Lower leg skin (tissue), 4 donors: ENCODE data around the gene USP16. TPM values are rescaled to one million over a fixed set of nuclear protein-coding genes. Genes with fewer than 3 reads are reported as not detected.
A peak's percentile ranks its signal among the peaks of the same experiment; 100 is the strongest.
"Not testable (repeated sequence)": the region's sequence is repeated elsewhere in the genome, so short reads cannot be mapped to it uniquely, and the experiment has no call there.

Experiments
- DNase-seq, 2 donors: peaks; one replicate each; pipeline ENCODE4 v3.0.0-alpha.2; 2019; ENCODE audit warnings: low spot score in 2 of 2
- H3K4me3 ChIP-seq: fragments of 200-600 bp; sonication (generic); 2 replicates; pipeline ENCODE4 v1.5.1; 2017; ENCODE audit warnings: mild to moderate bottlenecking, low read depth; ENCODE audit not compliant: poor library complexity, severe bottlenecking
- CTCF ChIP-seq, 3 donors: fragments of 450-650 bp; IDR thresholded peaks; one replicate each; pipeline ENCODE4 v1.5.1; 2016; ENCODE audit warnings: antibody characterized with exemption in 3 of 3, mild to moderate bottlenecking in 3 of 3, moderate library complexity in 2 of 3
- POLR2A ChIP-seq, 2 donors: fragments of 450-650 bp; IDR thresholded peaks; one replicate each; pipeline ENCODE4 v1.6.1; 2016 to 2017; ENCODE audit warnings: antibody characterized with exemption in 2 of 2, mild to moderate bottlenecking in 1 of 2, moderate library complexity in 1 of 2
- WGBS, 2 donors: methylation state at CpG; one replicate each; pipeline ENCODE4 v1.1.5; 2018; 5-methylcytosine and 5-hydroxymethylcytosine counted together
- intact Hi-C: fragments of 100-400 bp; cut with DNase I; formaldehyde crosslinking; loops from one replicate; pipeline ENCODE4 v1.15.0; 2023; ENCODE audit warnings: low total_unique reads
- total RNA-seq, 4 donors: library from RNA; depleted of rRNA; stranded (reverse); fragments of >200 nt; gene quantifications; one replicate each; pipeline ENCODE4 v1.1.0, GENCODE V29; 2016

The USP16 gene
- total RNA-seq, result 10 to 100 TPM; 21.3 to 25.8 (median 23.4) TPM

- WGBS, 2 donors, result 0% methylated on average over 48 of the region's 48 CpGs
- no peak for TF ChIP-seq CTCF (IDR thresholded peaks at IDR 0.05)
- TF ChIP-seq POLR2A (IDR thresholded peaks at IDR 0.05), result no peak
- peak within 1 kb of the TSS; percentile 55 for H3K4me3 ChIP-seq
- intact Hi-C loops, result loop anchor here (10.0 kb wide), 1 partner anchor 350 kb away; no protein-coding TSS in a partner anchor
- DNase-seq, result peak; percentile 97 to 99
Observed at GRCh38 chr21:29024474-29025327, at the start of gene USP16. USP16 (plus strand) TSS chr21:29024668; CDS start chr21:29027914, 3,246 bp downstream.

- no peak for TF ChIP-seq POLR2A (IDR thresholded peaks at IDR 0.05)
- no peak for TF ChIP-seq CTCF (IDR thresholded peaks at IDR 0.05)
- DNase-seq, result no peak
- 15 to 28% methylated on average over 3 of the region's 3 CpGs for WGBS, 2 donors
- no peak overlapping the region for H3K4me3 ChIP-seq
- intact Hi-C loops, result no loop called here
Observed at GRCh38 chr21:28975397-28975796, 49.1 kb upstream of the USP16 start.

GRCh38 chr21:28979092-28979491, 45.4 kb upstream of the USP16 start:
- 84 to 94% methylated on average over 1 of the region's 1 CpG for WGBS, 2 donors
- no peak overlapping the region for H3K4me3 ChIP-seq
- DNase-seq, result no peak
- intact Hi-C loops, result no loop called here
- TF ChIP-seq POLR2A (IDR thresholded peaks at IDR 0.05) (no peak), CTCF (IDR thresholded peaks at IDR 0.05) (no peak)

GRCh38 chr21:28982637-28983036, 41.8 kb upstream of the USP16 start:
- no peak overlapping the region for H3K4me3 ChIP-seq
- no peak for DNase-seq
- 90% methylated on average over 1 of the region's 1 CpG for WGBS, 2 donors
- intact Hi-C loops, result no loop called here
- TF ChIP-seq POLR2A (IDR thresholded peaks at IDR 0.05), result no peak
- TF ChIP-seq CTCF (IDR thresholded peaks at IDR 0.05), result no peak

- no peak for DNase-seq
- H3K4me3 ChIP-seq, result no peak overlapping the region
- TF ChIP-seq POLR2A (IDR thresholded peaks at IDR 0.05) (no peak), CTCF (IDR thresholded peaks at IDR 0.05) (no peak)
- intact Hi-C loops, result no loop called here
- WGBS, 2 donors, result 90 to 92% methylated on average over 4 of the region's 4 CpGs
Observed at GRCh38 chr21:28986677-28987076, 37.8 kb upstream of the USP16 start.

- intact Hi-C loops, H3K4me3 ChIP-seq, DNase-seq: not testable (repeated sequence)
- 86 to 93% methylated on average over 6 of the region's 6 CpGs for WGBS, 2 donors
Observed at GRCh38 chr21:28988146-28988545, 36.3 kb upstream of the USP16 start.
